SK-N-SH (cell line): ENCODE measurements around the gene DRAP1. TPM values are rescaled to one million over a fixed set of nuclear protein-coding genes. Genes with fewer than 3 reads are reported as not detected.

ENCODE experiments used
- CTCF ChIA-PET: fragments of 300-600, 350-600 bp; formaldehyde crosslinking; extraction: SDS; loops from one replicate; lab custom pipeline; 2021; lab: Yijun Ruan, JAX
- POLR2A ChIA-PET: fragments of 350-600 bp; sonication (Branson Sonifier 250); formaldehyde crosslinking; extraction: SDS; loops from one replicate; lab custom pipeline; 2020; ENCODE audit warnings: antibody characterized with exemption, inconsistent platforms; lab: Yijun Ruan, JAX
- DNase-seq: peaks from one replicate; pipeline ENCODE4 v3.0.0; 2012
- H2AFZ ChIP-seq: fragments of 200-600 bp; sonication (generic); 2 replicates; pipeline ENCODE4 v1.8.1; 2016; ENCODE audit warnings: antibody characterized with exemption, mild to moderate bottlenecking, low read depth
- H3F3A ChIP-seq: fragments of 200-600 bp; sonication (generic); replicated peaks from 2 replicates; pipeline ENCODE3; 2016; ENCODE audit warnings: antibody characterized with exemption, mild to moderate bottlenecking; ENCODE audit not compliant: insufficient read depth
- H3K27ac ChIP-seq, 2 experiments: fragments of 200-500 bp in 1 of 2; fragments of 200-600 bp in 1 of 2; sonication (Bioruptor generic) in 1 of 2; sonication (generic), shearing (Covaris generic) in 1 of 2; 2 replicates each; pipeline versions ENCODE4 v1.5.1 to v1.6.1; 2014 to 2016; ENCODE audit warnings: low read depth in 2 of 2, inconsistent platforms in 1 of 2, low read length in 1 of 2, mild to moderate bottlenecking in 1 of 2, mixed read lengths in 1 of 2
- H3K27me3 ChIP-seq: fragments of 200-600 bp; sonication (generic), shearing (Covaris generic); 2 replicates; pipeline ENCODE4 v1.6.1; 2016; ENCODE audit warnings: mixed run types; ENCODE audit not compliant: insufficient read depth
- H3K36me3 ChIP-seq, 2 experiments: fragments of 200-500 bp in 1 of 2; fragments of 200-600 bp in 1 of 2; sonication (Bioruptor generic) in 1 of 2; sonication (generic) in 1 of 2; replicated peaks in 1 of 2; 2 replicates each; pipeline versions ENCODE3 to v1.5.1; 2014 to 2016; ENCODE audit warnings: low read length in 1 of 2, mild to moderate bottlenecking in 1 of 2; ENCODE audit not compliant: insufficient read depth in 2 of 2, control insufficient read depth in 1 of 2
- H3K4me1 ChIP-seq, 2 experiments: fragments of 200-500 bp in 1 of 2; fragments of 200-600 bp in 1 of 2; sonication (Bioruptor generic) in 1 of 2; sonication (generic), shearing (Covaris generic) in 1 of 2; 2 replicates each; pipeline versions ENCODE4 v1.5.1 to v1.6.1; 2014 to 2016; ENCODE audit warnings: low read depth in 1 of 2, low read length in 1 of 2, mixed run types in 1 of 2; ENCODE audit not compliant: insufficient read depth in 2 of 2, control insufficient read depth in 1 of 2
- H3K4me2 ChIP-seq: fragments of 200-600 bp; sonication (generic), shearing (Covaris generic); 2 replicates; pipeline ENCODE4 v1.6.1; 2017; ENCODE audit warnings: mixed run types
- H3K4me3 ChIP-seq, 2 experiments: fragments of 200-500 bp in 1 of 2; fragments of 200-600 bp in 1 of 2; sonication (Bioruptor generic) in 1 of 2; sonication (generic), shearing (Covaris generic) in 1 of 2; 2 replicates each; pipeline versions ENCODE4 v1.5.1 to v1.8.1; 2014 to 2016; ENCODE audit warnings: low read depth in 2 of 2, inconsistent platforms in 1 of 2, low read length in 1 of 2, mild to moderate bottlenecking in 1 of 2, mixed read lengths in 1 of 2, moderate library complexity in 1 of 2
- H3K79me2 ChIP-seq: fragments of 200-600 bp; sonication (generic); 2 replicates; pipeline ENCODE4 v1.8.1; 2017; ENCODE audit warnings: mild to moderate bottlenecking; ENCODE audit not compliant: insufficient read depth
- H3K9ac ChIP-seq: fragments of 200-600 bp; sonication (generic); 2 replicates; pipeline ENCODE4 v1.6.1; 2017; ENCODE audit warnings: mixed run types
- H3K9me2 ChIP-seq: fragments of 200-600 bp; sonication (generic); 2 replicates; pipeline ENCODE4 v1.6.1; 2017; ENCODE audit warnings: mixed run types
- H3K9me3 ChIP-seq: fragments of 200-600 bp; sonication (generic); 2 replicates; pipeline ENCODE4 v1.6.1; 2017; ENCODE audit warnings: mixed run types, mild to moderate bottlenecking, moderate library complexity
- H4K20me1 ChIP-seq: fragments of 200-600 bp; sonication (generic); 2 replicates; pipeline ENCODE4 v1.6.1; 2017; ENCODE audit warnings: mild to moderate bottlenecking, mixed run types; ENCODE audit not compliant: insufficient read depth
- ELF1 ChIP-seq: IDR thresholded peaks from 2 replicates; pipeline ENCODE4 v1.4.0; 2012
- EP300 ChIP-seq, 2 experiments: IDR thresholded peaks; 2 replicates each; pipeline versions ENCODE4 v1.4.0 to v1.6.1; 2012; ENCODE audit warnings: borderline replicate concordance in 1 of 2, low read depth in 1 of 2, low read length in 1 of 2
- FOSL2 ChIP-seq: IDR thresholded peaks from 2 replicates; pipeline ENCODE4 v1.4.0; 2012; ENCODE audit warnings: low read depth, mild to moderate bottlenecking, moderate library complexity, borderline replicate concordance
- FOXJ3 ChIP-seq: sonication (generic); formaldehyde crosslinking; IDR thresholded peaks from 2 replicates; pipeline ENCODE4 v1.5.1; 2020; ENCODE audit warnings: mild to moderate bottlenecking, missing genetic modification reagents
- GABPA ChIP-seq: IDR thresholded peaks from 2 replicates; pipeline ENCODE4 v1.4.0; 2012; ENCODE audit warnings: low read depth, mild to moderate bottlenecking
- GATA2 ChIP-seq: sonication (generic); formaldehyde crosslinking; IDR thresholded peaks from 2 replicates; pipeline ENCODE4 v1.5.0; 2020; ENCODE audit warnings: mild to moderate bottlenecking, missing genetic modification reagents
- JUND ChIP-seq: IDR thresholded peaks from 2 replicates; pipeline ENCODE4 v1.4.0; 2012
- MAX ChIP-seq: IDR thresholded peaks from 2 replicates; pipeline ENCODE4 v1.4.0; 2012; ENCODE audit warnings: low read depth
- MEF2A ChIP-seq: IDR thresholded peaks from 2 replicates; pipeline ENCODE4 v1.4.0; 2012; ENCODE audit warnings: low read depth, borderline replicate concordance
- RFX5 ChIP-seq: IDR thresholded peaks from 2 replicates; pipeline ENCODE4 v1.6.1; 2012; ENCODE audit warnings: mild to moderate bottlenecking, improper control_type of control experiment, low read length
- SMC3 ChIP-seq: IDR thresholded peaks from 2 replicates; pipeline ENCODE4 v1.6.1; 2012; ENCODE audit warnings: low read depth, low read length, improper control_type of control experiment
- TAF1 ChIP-seq: IDR thresholded peaks from 2 replicates; pipeline ENCODE4 v1.6.1; 2012; ENCODE audit warnings: low read depth, mild to moderate bottlenecking, low read length, moderate library complexity, borderline replicate concordance
- TCF12 ChIP-seq: IDR thresholded peaks from 2 replicates; pipeline ENCODE4 v1.4.0; 2012
- TEAD4 ChIP-seq: IDR thresholded peaks from 2 replicates; pipeline ENCODE4 v1.4.0; 2012; ENCODE audit warnings: mild to moderate bottlenecking, borderline replicate concordance; ENCODE audit not compliant: insufficient read depth
- WGBS: methylation state at CpG from one replicate; pipeline ENCODE4 v1.1.6; 2017; ENCODE audit warnings: low lambda C conversion rate; 5-methylcytosine and 5-hydroxymethylcytosine counted together
- polyA plus RNA-seq, 3 experiments: library from polyadenylated mRNA; depleted of rRNA; stranded (reverse); fragments of >200 nt; gene quantifications; 2 replicates each; pipeline ENCODE4 v1.2.3, GENCODE V29; 2012
- TF ChIP-seq, protein P1 (sequence below): IDR thresholded peaks from 2 replicates; pipeline ENCODE4 v1.4.0; 2012; ENCODE audit warnings: low read depth, borderline replicate concordance
- TF ChIP-seq, protein P2 (sequence below): IDR thresholded peaks from 2 replicates; pipeline ENCODE4; 2012

The DRAP1 gene
- polyA plus RNA-seq, 1 of the 3 experiments (the other 2 are of a cell fraction), result 464 TPM

- POLR2A ChIA-PET, result no interaction called here
- H3K9me3 ChIP-seq, result no peaks in the 10 kb centered on the region
- H3K9ac ChIP-seq, result no peak overlapping the region
- CTCF ChIA-PET, result no interaction called here
- H3K36me3 ChIP-seq, result peaks cover 0 to 9% of the 10 kb centered on the region in 2 experiments
- H3K4me3 ChIP-seq, result no peak overlapping the region
- no peaks in the 10 kb centered on the region for H3K9me2 ChIP-seq
- 85% methylated on average over 6 of the region's 6 CpGs for WGBS
- TF ChIP-seq MAX, result no peak
- TF ChIP-seq GABPA, result no peak
- no peak for TF ChIP-seq FOXJ3 (CRISPR knock-in tag)
- TF ChIP-seq EP300 (IDR thresholded peaks at IDR 0.05; ENCODE audit: borderline replicate concordance in 1 of 2, low read depth in 1 of 2, low read length in 1 of 2), result no peak
- TF ChIP-seq FOSL2, result no peak
- TF ChIP-seq JUND, result no peak
- H2AFZ ChIP-seq, result no peak overlapping the region
- H3K79me2 ChIP-seq, result no peaks in the 10 kb centered on the region
- H3K4me2 ChIP-seq, result no peak overlapping the region
- H4K20me1 ChIP-seq, result no peaks in the 10 kb centered on the region
- no peak overlapping the region for H3K27ac ChIP-seq
- no peak for DNase-seq
- H3K4me1 ChIP-seq, result peaks cover 0 to 10% of the 10 kb centered on the region in 2 experiments; a peak in 2 of 4 replicates
- H3K27me3 ChIP-seq, result no peaks in the 10 kb centered on the region
- H3F3A ChIP-seq, result peaks cover 20% of the 10 kb centered on the region
These were observed 9.4 kb downstream of the DRAP1 start for GRCh38 chr11:65928667-65929066.

GRCh38 chr11:65931773-65932557 lies 12.7 kb downstream of the DRAP1 start:
- ChIA-PET CTCF (interaction anchor here (0.6 to 4.0 kb wide), 7 partner anchors 9 to 728 kb away, joined by 3 to 22 read pairs (median 4); partner anchors contain the start of genes CCDC85B and FIBP), POLR2A (no interaction called here)
- no peak for DNase-seq
- H3K4me1 ChIP-seq, result peaks cover 0 to 3% of the 10 kb centered on the region in 2 experiments; a peak in 1 of 4 replicates
- no peaks in the 10 kb centered on the region for H3K27me3 ChIP-seq
- no peaks in the 10 kb centered on the region for H3K9me2 ChIP-seq
- H3K79me2 ChIP-seq, result no peaks in the 10 kb centered on the region
- WGBS, result 79% methylated on average over 13 of the region's 13 CpGs
- peaks cover 0 to 5% of the 10 kb centered on the region in 2 experiments for H3K36me3 ChIP-seq
- H3K9ac ChIP-seq, result no peak overlapping the region
- no peak overlapping the region for H3K4me3 ChIP-seq
- no peaks in the 10 kb centered on the region for H3K9me3 ChIP-seq
- H3K4me2 ChIP-seq, result no peak overlapping the region
- H3F3A ChIP-seq, result peaks cover 9% of the 10 kb centered on the region
- H3K27ac ChIP-seq, result no peak overlapping the region
- H4K20me1 ChIP-seq, result no peaks in the 10 kb centered on the region
- no peak for TF ChIP-seq RFX5
- no peak for TF ChIP-seq TAF1
- TF ChIP-seq TCF12, result no peak
- no peak for TF ChIP-seq MEF2A
- TF ChIP-seq EP300 (IDR thresholded peaks at IDR 0.05; ENCODE audit: borderline replicate concordance in 1 of 2, low read depth in 1 of 2, low read length in 1 of 2), result no peak
- TF ChIP-seq SMC3, result no peak
- TF ChIP-seq GATA2 (CRISPR knock-in tag), result no peak
- TF ChIP-seq, protein P1, sequence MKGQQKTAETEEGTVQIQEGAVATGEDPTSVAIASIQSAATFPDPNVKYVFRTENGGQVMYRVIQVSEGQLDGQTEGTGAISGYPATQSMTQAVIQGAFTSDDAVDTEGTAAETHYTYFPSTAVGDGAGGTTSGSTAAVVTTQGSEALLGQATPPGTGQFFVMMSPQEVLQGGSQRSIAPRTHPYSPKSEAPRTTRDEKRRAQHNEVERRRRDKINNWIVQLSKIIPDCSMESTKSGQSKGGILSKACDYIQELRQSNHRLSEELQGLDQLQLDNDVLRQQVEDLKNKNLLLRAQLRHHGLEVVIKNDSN, result no peak
- TF ChIP-seq TEAD4, result no peak
- TF ChIP-seq, protein P2, sequence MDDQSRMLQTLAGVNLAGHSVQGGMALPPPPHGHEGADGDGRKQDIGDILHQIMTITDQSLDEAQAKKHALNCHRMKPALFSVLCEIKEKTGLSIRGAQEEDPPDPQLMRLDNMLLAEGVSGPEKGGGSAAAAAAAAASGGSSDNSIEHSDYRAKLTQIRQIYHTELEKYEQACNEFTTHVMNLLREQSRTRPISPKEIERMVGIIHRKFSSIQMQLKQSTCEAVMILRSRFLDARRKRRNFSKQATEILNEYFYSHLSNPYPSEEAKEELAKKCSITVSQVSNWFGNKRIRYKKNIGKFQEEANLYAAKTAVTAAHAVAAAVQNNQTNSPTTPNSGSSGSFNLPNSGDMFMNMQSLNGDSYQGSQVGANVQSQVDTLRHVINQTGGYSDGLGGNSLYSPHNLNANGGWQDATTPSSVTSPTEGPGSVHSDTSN, result no peak
- no peak for TF ChIP-seq ELF1
- TF ChIP-seq FOXJ3 (CRISPR knock-in tag), result no peak
- TF ChIP-seq, all 33 proteins: peak for 0
- H2AFZ ChIP-seq, result no peak overlapping the region
